HG03457 (cell line): ENCODE results near the gene CNTRL.
"Not testable (repeated sequence)": the region's sequence is repeated elsewhere in the genome, so short reads cannot be mapped to it uniquely, and the experiment has no call there.

Experiments used
- ATAC-seq: cut with Tn5 transposase; IDR thresholded peaks from one replicate; pipeline ENCODE4 v1.9.1; 2021; ENCODE audit warnings: moderate number of reproducible peaks; ENCODE audit not compliant: unreplicated experiment

CNTRL gene

GRCh38 chr9:121069396-121069795 lies 5.4 kb upstream of the CNTRL start:
- ATAC-seq: no peak

GRCh38 chr9:121071370-121071755 lies 3.4 kb upstream of the CNTRL start:
- ATAC-seq: no peak

DNA sequence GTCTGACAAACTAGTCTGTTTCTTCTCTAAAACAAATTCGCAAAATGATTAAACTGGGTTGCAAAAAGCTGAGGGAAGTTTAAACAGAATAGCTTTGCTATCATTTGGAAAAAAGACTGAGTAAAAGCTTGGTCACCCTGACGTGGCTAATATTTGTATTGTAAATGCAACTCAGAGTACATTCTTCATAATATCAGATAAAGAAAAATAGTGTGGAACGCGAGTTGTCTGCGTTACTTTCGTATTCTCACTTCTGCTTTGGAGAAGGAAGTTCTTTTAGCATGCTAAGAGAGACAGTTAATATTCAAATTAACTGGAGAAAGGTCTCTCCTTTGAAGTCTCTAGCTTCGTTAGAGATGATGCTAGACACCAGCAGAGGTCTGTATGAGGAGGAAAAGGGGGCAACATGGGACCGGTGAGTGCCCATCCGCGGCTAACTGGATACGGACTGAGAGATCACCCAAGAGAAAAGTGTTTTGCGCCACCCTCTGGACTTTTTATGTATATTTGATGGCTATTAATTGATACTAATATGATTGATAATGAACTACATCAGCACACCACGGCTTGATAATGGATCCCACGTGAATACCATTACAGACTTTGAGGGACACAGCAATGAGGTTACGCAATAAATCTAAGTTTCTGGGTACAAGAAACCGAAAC lies 2.9 kb upstream of the CNTRL start:
- no peak for ATAC-seq

DNA sequence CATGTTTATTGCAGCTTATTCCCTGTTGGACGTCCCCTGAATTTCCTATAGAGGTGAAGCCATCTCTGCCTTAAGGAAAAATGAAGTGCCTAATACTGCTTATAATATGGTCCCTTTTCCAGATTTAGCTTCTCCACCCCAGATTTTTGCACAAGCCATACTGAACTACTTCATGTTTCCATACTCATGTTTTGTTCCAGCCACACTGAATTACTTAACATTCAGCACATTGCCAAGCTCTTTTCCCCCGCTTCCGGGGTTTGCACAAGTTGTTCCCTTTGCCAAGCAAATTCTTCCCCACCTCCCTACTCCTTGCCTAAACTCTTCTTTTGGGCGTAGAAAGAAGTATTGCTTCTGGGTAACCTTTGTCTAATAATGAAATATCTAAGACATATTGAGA lies 1.7 kb upstream of the CNTRL start:
- no peak for ATAC-seq

DNA sequence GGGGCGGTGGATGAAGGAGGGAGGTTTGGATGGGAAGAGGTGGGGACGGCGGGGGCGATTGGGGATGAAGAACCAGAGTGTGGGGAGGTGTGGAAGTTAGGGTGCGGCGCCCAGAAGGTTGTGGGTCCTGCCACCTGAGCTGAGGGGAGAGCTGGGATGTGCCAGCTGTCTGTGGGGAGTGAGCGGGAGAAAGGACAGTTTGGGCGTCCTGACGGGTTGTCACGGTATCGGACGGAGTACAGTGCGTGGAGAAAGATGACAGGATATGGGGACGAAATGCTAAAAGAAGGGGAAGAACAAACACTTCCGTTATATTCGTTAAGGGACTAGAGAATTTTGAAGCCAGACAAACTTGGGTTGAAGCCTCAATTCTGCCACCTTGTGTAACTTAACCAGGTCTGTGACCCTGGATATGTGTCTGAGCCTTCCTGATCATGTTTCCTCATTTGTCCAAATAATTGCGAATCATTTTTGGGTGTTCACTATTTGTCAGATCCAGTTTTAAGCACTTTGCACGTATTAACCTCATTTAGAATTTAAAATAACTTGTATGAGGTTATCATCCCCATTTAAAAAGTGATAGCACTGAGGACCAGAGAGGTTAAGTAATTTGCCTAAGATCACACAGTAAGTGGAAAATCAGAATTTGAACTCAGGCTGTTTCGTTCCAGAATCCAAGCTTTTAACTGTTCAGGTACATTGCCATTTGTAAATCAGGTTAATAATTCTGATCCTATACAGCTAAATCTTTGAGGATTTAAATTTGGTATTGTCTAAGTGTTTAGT lies 689 bp downstream of the CNTRL start:
- ATAC-seq: peak; percentile 6

- no peak for ATAC-seq
These were observed 7.3 kb downstream of the CNTRL start for GRCh38 chr9:121082075-121082474.

- ATAC-seq: no peak
These were observed 10.9 kb downstream of the CNTRL start for GRCh38 chr9:121085661-121086060.

DNA sequence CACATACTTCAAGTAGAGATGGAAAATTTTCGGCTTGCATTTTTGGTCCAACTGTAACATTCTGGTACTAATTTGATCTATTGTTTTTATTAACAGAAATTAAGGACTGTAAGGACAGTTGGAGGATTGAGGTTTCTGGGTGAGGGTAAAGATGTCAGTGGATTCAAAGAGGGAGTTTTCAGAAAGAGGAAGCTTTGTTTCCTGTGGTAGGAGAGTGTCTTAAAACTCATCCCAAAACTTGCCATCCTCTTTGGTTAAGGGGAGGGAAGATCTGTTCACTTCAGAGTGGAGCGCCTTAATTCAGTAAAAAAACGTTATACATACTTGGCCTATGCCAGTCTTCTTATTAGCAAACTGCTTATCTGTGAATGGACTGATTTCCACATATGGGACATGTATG lies 13.8 kb downstream of the CNTRL start:
- ATAC-seq: no peak

DNA sequence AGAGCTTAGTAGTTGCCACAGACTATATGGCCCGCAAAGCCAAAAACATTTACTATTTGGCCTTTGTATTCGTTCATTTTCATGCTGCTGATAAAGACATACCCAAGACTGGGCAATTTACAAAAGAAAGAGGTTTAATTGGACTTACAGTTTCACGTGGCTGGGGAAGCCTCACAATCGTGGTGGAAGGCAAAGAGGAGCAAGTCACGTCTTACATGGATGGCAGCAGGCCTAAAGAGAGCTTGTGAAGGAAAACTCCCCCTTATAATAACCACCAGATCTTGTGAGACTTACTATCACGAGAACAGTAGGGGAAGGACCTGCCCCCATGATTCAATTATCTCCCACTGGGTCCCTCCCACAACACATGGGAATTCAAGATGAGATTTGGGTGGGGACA lies 16.0 kb downstream of the CNTRL start:
- not testable (repeated sequence) for ATAC-seq

DNA sequence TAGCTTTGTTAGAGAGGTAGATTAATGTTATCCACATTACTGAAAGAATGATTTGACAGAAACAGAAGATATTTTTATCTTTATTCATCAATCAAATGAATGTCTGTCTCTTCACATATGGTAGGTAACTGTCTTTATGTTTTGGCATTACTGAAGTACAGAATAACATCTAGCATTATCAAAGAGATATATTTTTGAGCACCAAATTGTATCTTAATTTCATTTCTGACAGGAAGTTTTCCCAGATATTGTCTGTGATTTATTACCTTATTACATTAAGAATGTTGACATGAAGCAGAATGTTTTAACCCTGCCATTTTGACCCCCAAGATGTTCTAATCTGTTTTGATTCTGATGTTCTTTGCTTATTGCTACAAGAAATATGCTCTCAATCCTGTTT lies 20.3 kb downstream of the CNTRL start:
- no peak for ATAC-seq

- no peak for ATAC-seq
These were observed 23.9 kb downstream of the CNTRL start for GRCh38 chr9:121098567-121099198.

GRCh38 chr9:121104054-121104453 lies 29.3 kb downstream of the CNTRL start:
- ATAC-seq: not testable (repeated sequence)

GRCh38 chr9:121105531-121105930 lies 30.8 kb downstream of the CNTRL start:
- no peak for ATAC-seq

- no peak for ATAC-seq
These were observed 32.3 kb downstream of the CNTRL start for GRCh38 chr9:121107029-121107428.

DNA sequence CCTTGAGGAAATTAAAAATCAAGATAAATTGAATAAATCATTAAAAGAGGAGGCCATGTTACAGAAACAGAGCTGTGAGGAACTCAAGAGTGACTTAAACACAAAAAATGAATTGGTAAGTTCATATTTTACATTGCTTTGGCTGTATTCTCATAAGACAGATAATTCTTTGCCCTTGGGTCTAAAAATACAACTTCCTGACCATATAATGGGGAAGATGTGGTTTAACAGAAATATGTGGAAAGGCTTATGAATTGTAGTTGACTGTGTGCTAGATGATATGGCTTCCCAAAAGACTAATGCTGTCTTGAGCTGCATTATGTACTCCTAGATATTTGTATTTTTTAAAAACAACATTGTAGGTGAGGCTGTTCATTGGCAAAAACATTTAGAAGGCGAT lies 33.1 kb downstream of the CNTRL start:
- no peak for ATAC-seq

- ATAC-seq: no peak
These were observed 40.7 kb downstream of the CNTRL start for GRCh38 chr9:121115466-121115865.

DNA sequence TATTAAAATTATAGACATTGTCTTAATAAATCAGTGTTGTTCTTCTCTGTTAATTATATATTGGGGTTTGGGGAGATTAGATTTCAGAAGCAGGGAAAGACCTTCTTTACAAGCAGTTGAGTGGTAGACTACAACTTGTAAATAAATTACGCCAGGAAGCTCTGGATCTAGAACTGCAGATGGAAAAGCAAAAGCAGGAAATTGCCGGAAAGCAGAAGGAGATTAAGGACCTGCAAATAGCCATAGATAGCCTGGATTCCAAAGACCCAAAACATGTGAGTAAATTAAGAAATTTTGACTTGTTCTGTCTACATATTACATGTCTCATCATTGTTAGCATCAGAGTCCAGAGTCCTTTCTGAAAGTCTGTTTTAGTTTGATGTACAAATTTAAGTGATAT lies 43.5 kb downstream of the CNTRL start:
- ATAC-seq: no peak

GRCh38 chr9:121120386-121120785 lies 45.6 kb downstream of the CNTRL start:
- ATAC-seq: no peak

DNA sequence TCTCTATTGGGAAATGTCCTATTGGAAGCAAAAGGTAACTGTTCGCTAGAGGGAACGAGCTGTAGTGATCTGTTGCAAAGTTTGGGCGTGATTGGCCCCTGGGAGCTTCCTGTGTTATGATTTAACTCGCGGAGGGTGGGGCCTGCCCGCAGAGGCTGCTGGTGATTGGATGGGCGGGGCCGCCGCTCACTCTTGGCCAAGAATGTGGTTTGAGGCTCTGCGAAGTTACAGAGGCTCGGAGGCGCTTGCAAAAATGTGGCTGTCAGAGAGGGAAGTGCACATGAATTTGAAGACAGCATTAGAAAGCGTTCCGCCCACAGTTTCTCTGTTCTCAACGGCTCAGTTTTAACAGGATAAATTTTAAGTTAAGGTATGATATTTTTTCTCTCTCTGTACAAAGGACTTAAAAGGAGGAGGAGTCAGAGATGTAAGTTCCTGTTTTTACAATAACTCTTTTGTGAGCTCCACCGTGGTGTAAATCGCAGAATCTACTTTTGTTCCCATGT lies 46.9 kb downstream of the CNTRL start:
- ATAC-seq: peak; percentile 93

- ATAC-seq: no peak
These were observed 47.7 kb downstream of the CNTRL start for GRCh38 chr9:121122246-121123032.
